ENCODE measurements around the gene NUP88.

Gene NUP88

GRCh38 chr17:5380491-5381135 is 38.8 kb downstream of the NUP88 start:
- Histone ChIP-seq H3K36me3 (ENCODE audit: control insufficient read depth in 4 of 4, insufficient read depth in 4 of 4, low read length in 3 of 4) (peaks cover 21 to 93% (median 75%) of the 10 kb centered on the region in 4 experiments), H3K27ac (ENCODE audit: insufficient read depth in 1 of 2, low read depth in 1 of 2, low read length in 2 of 2, poor library complexity in 1 of 2, severe bottlenecking in 2 of 2) (no peak overlapping the region), H3K4me1 (ENCODE audit: control extremely low read depth in 1 of 4, control insufficient read depth in 4 of 4, insufficient read depth in 4 of 4, low read length in 3 of 4) (no peaks in the 10 kb centered on the region), H3K4me3 (ENCODE audit: control insufficient read depth in 1 of 7, extremely low read depth in 1 of 7, insufficient read depth in 4 of 7, low read depth in 2 of 7, low read length in 6 of 7) (no peak overlapping the region), H3K27me3 (replicated peaks in 2 of 5; ENCODE audit: control insufficient read depth in 4 of 5, insufficient read depth in 5 of 5, low read length in 4 of 5) (no peaks in the 10 kb centered on the region), H3K9me3 (ENCODE audit: control extremely low read depth in 1 of 5, control insufficient read depth in 4 of 5, insufficient read depth in 2 of 5, low read depth in 1 of 5, low read length in 4 of 5) (no peaks in the 10 kb centered on the region)
- ChIA-PET CTCF (interaction anchor here (0.7 to 1.6 kb wide), 6 partner anchors 10 to 131 kb away, joined by 3 to 7 read pairs (median 4); no protein-coding TSS in a partner anchor), POLR2A (no interaction called here)
- no peak for DNase-seq
- WGBS (ENCODE audit: insufficient coverage), result 88% methylated on average over 7 of the region's 7 CpGs

GRCh38 chr17:5379351-5380107 is 39.9 kb downstream of the NUP88 start:
- no peak overlapping the region for H3K27ac ChIP-seq (ENCODE audit: insufficient read depth in 1 of 2, low read depth in 1 of 2, low read length in 2 of 2, poor library complexity in 1 of 2, severe bottlenecking in 2 of 2)
- H3K4me1 ChIP-seq (ENCODE audit: control extremely low read depth in 1 of 4, control insufficient read depth in 4 of 4, insufficient read depth in 4 of 4, low read length in 3 of 4), result no peaks in the 10 kb centered on the region
- H3K9me3 ChIP-seq (ENCODE audit: control extremely low read depth in 1 of 5, control insufficient read depth in 4 of 5, insufficient read depth in 2 of 5, low read depth in 1 of 5, low read length in 4 of 5), result no peaks in the 10 kb centered on the region
- DNase-seq, result no peak
- ChIA-PET CTCF (interaction anchor here (0.9 to 1.6 kb wide), 3 partner anchors 11 to 60 kb away, joined by 3 to 5 read pairs (median 3); no protein-coding TSS in a partner anchor), POLR2A (no interaction called here)
- H3K27me3 ChIP-seq (replicated peaks in 2 of 5; ENCODE audit: control insufficient read depth in 4 of 5, insufficient read depth in 5 of 5, low read length in 4 of 5), result no peaks in the 10 kb centered on the region
- peaks cover 18 to 91% (median 73%) of the 10 kb centered on the region in 4 experiments for H3K36me3 ChIP-seq (ENCODE audit: control insufficient read depth in 4 of 4, insufficient read depth in 4 of 4, low read length in 3 of 4)
- no peak overlapping the region for H3K4me3 ChIP-seq (ENCODE audit: control insufficient read depth in 1 of 7, extremely low read depth in 1 of 7, insufficient read depth in 4 of 7, low read depth in 2 of 7, low read length in 6 of 7)
- WGBS (ENCODE audit: insufficient coverage), result 88% methylated on average over 10 of the region's 11 CpGs

GRCh38 chr17:5378566-5379207 is 40.8 kb downstream of the NUP88 start:
- Histone ChIP-seq H3K9me3 (ENCODE audit: control extremely low read depth in 1 of 5, control insufficient read depth in 4 of 5, insufficient read depth in 2 of 5, low read depth in 1 of 5, low read length in 4 of 5) (no peaks in the 10 kb centered on the region), H3K4me1 (ENCODE audit: control extremely low read depth in 1 of 4, control insufficient read depth in 4 of 4, insufficient read depth in 4 of 4, low read length in 3 of 4) (no peaks in the 10 kb centered on the region), H3K4me3 (ENCODE audit: control insufficient read depth in 1 of 7, extremely low read depth in 1 of 7, insufficient read depth in 4 of 7, low read depth in 2 of 7, low read length in 6 of 7) (no peak overlapping the region), H3K27ac (ENCODE audit: insufficient read depth in 1 of 2, low read depth in 1 of 2, low read length in 2 of 2, poor library complexity in 1 of 2, severe bottlenecking in 2 of 2) (no peak overlapping the region), H3K27me3 (replicated peaks in 2 of 5; ENCODE audit: control insufficient read depth in 4 of 5, insufficient read depth in 5 of 5, low read length in 4 of 5) (no peaks in the 10 kb centered on the region), H3K36me3 (ENCODE audit: control insufficient read depth in 4 of 4, insufficient read depth in 4 of 4, low read length in 3 of 4) (peaks cover 15 to 86% (median 75%) of the 10 kb centered on the region in 4 experiments)
- ChIA-PET POLR2A (no interaction called here), CTCF (interaction anchor here (0.9 to 1.4 kb wide), 3 partner anchors 9 to 61 kb away, joined by 3 to 5 read pairs (median 3); no protein-coding TSS in a partner anchor)
- WGBS (ENCODE audit: insufficient coverage), result 100% methylated on average over 3 of the region's 3 CpGs
- no peak for DNase-seq

- POLR2A ChIA-PET, result no interaction called here
- H3K4me1 ChIP-seq (ENCODE audit: control extremely low read depth in 1 of 4, control insufficient read depth in 4 of 4, insufficient read depth in 4 of 4, low read length in 3 of 4), result no peaks in the 10 kb centered on the region
- 98% methylated on average over 4 of the region's 6 CpGs for WGBS (ENCODE audit: insufficient coverage)
- no peaks in the 10 kb centered on the region for H3K27me3 ChIP-seq (replicated peaks in 2 of 5; ENCODE audit: control insufficient read depth in 4 of 5, insufficient read depth in 5 of 5, low read length in 4 of 5)
- no peak overlapping the region for H3K4me3 ChIP-seq (ENCODE audit: control insufficient read depth in 1 of 7, extremely low read depth in 1 of 7, insufficient read depth in 4 of 7, low read depth in 2 of 7, low read length in 6 of 7)
- no peaks in the 10 kb centered on the region for H3K9me3 ChIP-seq (ENCODE audit: control extremely low read depth in 1 of 5, control insufficient read depth in 4 of 5, insufficient read depth in 2 of 5, low read depth in 1 of 5, low read length in 4 of 5)
- CTCF ChIA-PET, result no interaction called here
- H3K36me3 ChIP-seq (ENCODE audit: control insufficient read depth in 4 of 4, insufficient read depth in 4 of 4, low read length in 3 of 4), result peaks cover 12 to 82% (median 60%) of the 10 kb centered on the region in 4 experiments
- DNase-seq, result no peak
- H3K27ac ChIP-seq (ENCODE audit: insufficient read depth in 1 of 2, low read depth in 1 of 2, low read length in 2 of 2, poor library complexity in 1 of 2, severe bottlenecking in 2 of 2), result no peak overlapping the region
Observed at GRCh38 chr17:5373112-5373511, 46.4 kb downstream of the NUP88 start.

- ChIA-PET POLR2A (no interaction called here), CTCF (no interaction called here)
- no peaks in the 10 kb centered on the region for H3K27me3 ChIP-seq (replicated peaks in 2 of 5; ENCODE audit: control insufficient read depth in 4 of 5, insufficient read depth in 5 of 5, low read length in 4 of 5)
- H3K9me3 ChIP-seq (ENCODE audit: control extremely low read depth in 1 of 5, control insufficient read depth in 4 of 5, insufficient read depth in 2 of 5, low read depth in 1 of 5, low read length in 4 of 5), result no peaks in the 10 kb centered on the region
- no peak for DNase-seq
- H3K4me1 ChIP-seq (ENCODE audit: control extremely low read depth in 1 of 4, control insufficient read depth in 4 of 4, insufficient read depth in 4 of 4, low read length in 3 of 4), result no peaks in the 10 kb centered on the region
- H3K36me3 ChIP-seq (ENCODE audit: control insufficient read depth in 4 of 4, insufficient read depth in 4 of 4, low read length in 3 of 4), result peaks cover 9 to 73% (median 53%) of the 10 kb centered on the region in 4 experiments
- H3K27ac ChIP-seq (ENCODE audit: insufficient read depth in 1 of 2, low read depth in 1 of 2, low read length in 2 of 2, poor library complexity in 1 of 2, severe bottlenecking in 2 of 2), result no peak overlapping the region
- WGBS (ENCODE audit: insufficient coverage), result 100% methylated on average over 1 of the region's 4 CpGs
- no peak overlapping the region for H3K4me3 ChIP-seq (ENCODE audit: control insufficient read depth in 1 of 7, extremely low read depth in 1 of 7, insufficient read depth in 4 of 7, low read depth in 2 of 7, low read length in 6 of 7)
Observed at GRCh38 chr17:5370411-5370810, 49.1 kb downstream of the NUP88 start.

GRCh38 chr17:5365831-5366230 is 53.6 kb downstream of the NUP88 start:
- CTCF ChIA-PET, result no interaction called here
- no peak overlapping the region for H3K4me3 ChIP-seq (ENCODE audit: control insufficient read depth in 1 of 7, extremely low read depth in 1 of 7, insufficient read depth in 4 of 7, low read depth in 2 of 7, low read length in 6 of 7)
- DNase-seq, result no peak
- WGBS (ENCODE audit: insufficient coverage), result 94% methylated on average over 5 of the region's 6 CpGs
- POLR2A ChIA-PET, result no interaction called here
- H3K27ac ChIP-seq (ENCODE audit: insufficient read depth in 1 of 2, low read depth in 1 of 2, low read length in 2 of 2, poor library complexity in 1 of 2, severe bottlenecking in 2 of 2), result no peak overlapping the region
- no peaks in the 10 kb centered on the region for H3K4me1 ChIP-seq (ENCODE audit: control extremely low read depth in 1 of 4, control insufficient read depth in 4 of 4, insufficient read depth in 4 of 4, low read length in 3 of 4)
- H3K36me3 ChIP-seq (ENCODE audit: control insufficient read depth in 4 of 4, insufficient read depth in 4 of 4, low read length in 3 of 4), result peaks cover 16 to 68% (median 47%) of the 10 kb centered on the region in 4 experiments
- H3K9me3 ChIP-seq (ENCODE audit: control extremely low read depth in 1 of 5, control insufficient read depth in 4 of 5, insufficient read depth in 2 of 5, low read depth in 1 of 5, low read length in 4 of 5), result no peaks in the 10 kb centered on the region
- H3K27me3 ChIP-seq (replicated peaks in 2 of 5; ENCODE audit: control insufficient read depth in 4 of 5, insufficient read depth in 5 of 5, low read length in 4 of 5), result no peaks in the 10 kb centered on the region

GRCh38 chr17:5364696-5365095 is 54.8 kb downstream of the NUP88 start:
- Histone ChIP-seq H3K4me3 (ENCODE audit: control insufficient read depth in 1 of 7, extremely low read depth in 1 of 7, insufficient read depth in 4 of 7, low read depth in 2 of 7, low read length in 6 of 7) (no peak overlapping the region), H3K9me3 (ENCODE audit: control extremely low read depth in 1 of 5, control insufficient read depth in 4 of 5, insufficient read depth in 2 of 5, low read depth in 1 of 5, low read length in 4 of 5) (no peaks in the 10 kb centered on the region), H3K27me3 (replicated peaks in 2 of 5; ENCODE audit: control insufficient read depth in 4 of 5, insufficient read depth in 5 of 5, low read length in 4 of 5) (no peaks in the 10 kb centered on the region), H3K4me1 (ENCODE audit: control extremely low read depth in 1 of 4, control insufficient read depth in 4 of 4, insufficient read depth in 4 of 4, low read length in 3 of 4) (no peaks in the 10 kb centered on the region), H3K27ac (ENCODE audit: insufficient read depth in 1 of 2, low read depth in 1 of 2, low read length in 2 of 2, poor library complexity in 1 of 2, severe bottlenecking in 2 of 2) (no peak overlapping the region), H3K36me3 (ENCODE audit: control insufficient read depth in 4 of 4, insufficient read depth in 4 of 4, low read length in 3 of 4) (peaks cover 16 to 63% (median 46%) of the 10 kb centered on the region in 4 experiments)
- DNase-seq, result no peak
- ChIA-PET POLR2A (no interaction called here), CTCF (interaction anchor here (1.2 kb wide), 1 partner anchor 17 kb away, joined by 4 read pairs; no protein-coding TSS in a partner anchor)
